ENCODE data around the gene ARHGAP4.

The ARHGAP4 gene

GRCh38 chrX:153861151-153861550 is 64.9 kb downstream of the ARHGAP4 start:
- TF ChIP-seq CTCF (IDR thresholded peaks at IDR 0.05; ENCODE audit: low read depth, low read length, missing control alignments), result no peak
- no peaks in the 10 kb centered on the region for H3K36me3 ChIP-seq (replicated peaks)
- H3K27ac ChIP-seq, result no peak overlapping the region
- no peak overlapping the region for H3K4me3 ChIP-seq (ENCODE audit: low read depth, low read length)
- DNase-seq, result no peak
- no peaks in the 10 kb centered on the region for H3K27me3 ChIP-seq (replicated peaks)
- in situ Hi-C loops (cut with HindIII; ENCODE audit: low pct_ligation_motif_present, low sequenced_read_pairs), result no loop called here
